ENCODE results near the gene DMXL1.
"Not testable (repeated sequence)": the region's sequence is repeated elsewhere in the genome, so short reads cannot be mapped to it uniquely, and the experiment has no call there.

The DMXL1 gene

DNA sequence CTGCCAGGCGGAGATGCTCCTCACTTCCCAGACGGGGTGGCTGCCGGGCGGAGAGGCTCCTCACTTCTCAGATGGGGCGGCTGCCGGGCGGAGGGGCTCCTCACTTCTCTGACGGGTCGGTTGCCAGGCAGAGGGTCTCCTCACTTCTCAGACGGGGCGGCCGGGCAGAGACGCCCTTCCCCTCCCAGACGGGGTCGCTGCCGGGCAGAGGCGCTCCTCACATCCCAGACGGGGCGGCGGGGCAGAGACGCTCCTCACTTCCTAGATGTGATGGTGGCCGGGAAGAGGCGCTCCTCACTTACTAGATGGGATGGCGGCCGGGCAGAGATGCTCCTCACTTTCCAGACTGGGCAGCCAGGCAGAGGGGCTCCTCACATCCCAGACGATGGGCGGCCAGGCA is 51.6 kb downstream of the DMXL1 start:
- DNase-seq (ENCODE audit: low read depth in 2 of 2), result not testable (repeated sequence)

- no peak for DNase-seq (ENCODE audit: low read depth in 2 of 2)
Measured at GRCh38 chr5:119123280-119123679, 52.4 kb downstream of the DMXL1 start.

- DNase-seq (ENCODE audit: low read depth in 2 of 2), result no peak
Measured at GRCh38 chr5:119129770-119130169, 58.9 kb downstream of the DMXL1 start.

DNA sequence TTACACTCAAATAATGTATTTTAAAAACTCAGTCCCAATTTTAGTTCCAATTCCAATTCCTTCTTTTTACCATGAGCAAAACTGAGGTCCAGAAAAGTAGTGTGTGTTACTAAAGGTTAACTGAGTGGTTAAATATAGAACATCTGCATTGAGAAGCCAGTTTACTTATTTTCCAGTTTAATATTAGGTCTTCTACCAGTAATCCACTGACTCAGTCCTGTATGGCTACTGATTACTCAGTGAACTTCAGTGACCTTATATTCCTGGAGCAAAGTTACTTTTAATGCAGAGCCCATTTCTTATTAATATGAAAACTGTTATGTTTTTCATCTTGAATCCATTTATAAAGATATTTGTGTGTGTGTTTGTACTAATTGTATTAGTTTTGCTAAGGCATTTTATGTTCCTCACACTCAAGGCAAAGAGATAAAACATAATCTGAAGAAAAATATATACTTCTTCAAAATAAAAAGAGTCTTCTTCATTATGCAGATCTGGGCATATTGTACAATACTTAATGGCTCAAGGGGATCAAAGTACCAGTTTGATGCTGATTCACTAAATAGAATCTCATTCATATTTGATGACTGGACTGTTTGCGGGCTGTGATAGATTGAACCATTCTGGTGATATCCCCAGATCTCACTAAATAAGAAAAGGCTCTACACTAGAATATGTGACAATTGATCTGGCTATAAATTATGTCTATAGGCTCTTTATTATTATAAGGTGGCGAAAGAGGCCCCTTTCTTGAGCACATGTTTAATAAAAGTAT is 60.8 kb downstream of the DMXL1 start:
- no peak for DNase-seq (ENCODE audit: low read depth in 2 of 2)

DNA sequence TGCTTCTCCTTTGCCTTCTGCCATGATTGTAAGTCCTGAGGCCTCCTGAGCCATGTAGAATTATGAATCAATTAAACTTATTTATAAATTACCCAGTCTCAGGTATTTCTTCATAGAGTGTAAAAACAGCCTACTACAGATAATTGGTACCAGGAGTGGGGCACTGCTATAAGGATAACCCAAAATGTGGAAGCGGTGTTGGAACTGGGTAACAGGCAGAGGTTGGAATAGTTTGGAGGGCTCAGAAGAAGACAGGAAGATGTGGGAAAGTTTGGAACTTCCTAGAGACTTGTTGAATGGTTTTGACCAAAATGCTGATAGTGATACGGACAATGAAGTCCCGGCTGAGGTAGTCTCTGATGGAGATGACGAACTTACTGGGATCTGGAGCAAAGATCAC is 64.9 kb downstream of the DMXL1 start:
- DNase-seq (ENCODE audit: low read depth in 2 of 2), result not testable (repeated sequence)

DNA sequence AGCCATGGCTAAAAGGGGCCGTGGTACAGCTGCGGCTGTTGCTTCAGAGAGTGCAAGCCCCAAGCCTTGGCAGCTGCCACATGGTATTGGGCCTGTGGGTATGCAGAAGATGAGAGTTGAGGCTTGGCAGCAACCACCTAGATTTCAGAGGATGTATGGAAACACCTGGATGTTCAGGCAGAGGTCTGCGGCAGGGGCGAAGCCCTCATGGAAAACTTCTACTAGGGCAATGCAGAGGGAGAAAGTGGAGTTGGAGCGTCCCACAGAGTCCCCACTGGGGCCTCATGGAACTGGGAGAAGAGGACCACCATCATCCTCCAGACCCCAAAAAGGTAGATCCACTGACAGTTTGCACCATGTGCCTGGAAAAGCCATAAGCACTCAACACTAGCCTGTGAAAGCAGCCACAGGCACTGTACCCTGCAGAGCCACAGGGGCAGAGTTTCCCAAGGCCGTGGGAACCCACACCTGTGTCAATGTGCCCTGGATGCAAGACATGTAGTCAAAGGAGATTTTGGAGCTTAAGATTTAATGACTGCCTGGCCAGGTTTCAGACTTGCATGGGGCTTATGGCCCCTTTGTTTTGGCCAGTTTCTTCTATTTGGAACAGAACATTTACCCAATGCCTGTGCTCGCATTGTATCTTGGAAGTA is 65.9 kb downstream of the DMXL1 start:
- no peak for DNase-seq (ENCODE audit: low read depth in 2 of 2)

GRCh38 chr5:119153629-119154028 is 82.7 kb downstream of the DMXL1 start:
- DNase-seq (ENCODE audit: low read depth in 2 of 2), result no peak

DNA sequence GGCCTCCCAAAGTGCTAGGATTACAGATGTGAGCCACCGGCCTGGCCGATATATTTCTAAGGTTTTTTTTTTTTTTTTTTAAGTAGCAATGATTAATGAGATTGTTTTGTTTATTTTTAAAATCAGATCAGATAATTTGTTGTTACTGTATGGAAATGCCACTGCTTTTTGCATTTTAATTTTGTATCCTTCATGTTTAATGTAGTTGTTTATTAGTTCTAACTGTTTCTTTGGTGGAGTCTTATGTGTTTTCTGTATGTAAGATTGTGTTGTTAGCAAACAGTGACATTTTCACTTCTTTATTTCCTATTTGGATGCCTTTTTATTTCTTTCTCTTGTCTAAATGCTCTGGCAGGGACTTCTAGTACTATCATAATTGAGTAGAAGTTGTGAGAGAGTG is 87.3 kb downstream of the DMXL1 start:
- DNase-seq (ENCODE audit: low read depth in 2 of 2), result no peak

DNA sequence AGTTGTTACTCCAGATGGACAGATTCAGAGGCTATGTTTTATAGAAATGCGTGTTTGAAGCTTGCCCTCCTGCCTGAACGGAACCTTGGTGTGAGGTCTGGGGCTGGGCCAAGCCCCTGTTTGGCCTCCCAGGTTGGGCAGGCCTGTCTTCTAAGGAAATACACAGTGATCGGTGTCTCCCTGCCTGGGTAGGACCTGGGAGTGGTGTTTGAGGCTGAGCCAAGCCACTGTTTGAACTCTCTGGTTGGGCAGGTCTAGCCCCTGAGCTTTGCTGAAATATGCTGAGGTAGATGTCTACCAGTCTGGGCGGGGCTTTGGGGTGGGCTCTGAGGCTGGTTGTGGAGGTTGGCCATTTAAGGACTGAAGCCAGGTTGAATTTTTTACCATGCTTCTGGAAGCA is 90.5 kb downstream of the DMXL1 start:
- DNase-seq (ENCODE audit: low read depth in 2 of 2), result no peak

GRCh38 chr5:119166026-119166425 is 95.1 kb downstream of the DMXL1 start:
- no peak for DNase-seq (ENCODE audit: low read depth in 2 of 2)

DNA sequence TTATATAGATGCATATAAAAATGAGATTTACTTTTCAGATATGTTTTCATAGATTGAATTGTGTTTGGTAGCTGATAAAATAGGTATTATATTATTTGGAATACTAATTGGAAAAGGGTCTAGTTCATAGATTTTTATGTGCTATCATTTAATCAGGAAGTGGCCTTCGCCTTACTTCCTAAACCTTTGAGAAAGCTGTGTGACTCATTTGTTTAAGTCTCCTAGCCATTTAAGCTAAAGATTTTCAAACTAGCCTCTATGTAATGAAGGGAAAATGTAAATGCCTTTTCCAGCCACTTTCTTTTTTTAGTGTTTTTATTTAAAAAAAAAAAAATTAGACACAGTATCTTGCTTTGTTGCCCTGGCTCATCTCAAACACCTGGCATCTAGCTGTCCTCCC is 97.5 kb downstream of the DMXL1 start:
- no peak for DNase-seq (ENCODE audit: low read depth in 2 of 2)

GRCh38 chr5:119171686-119172085 is 100.8 kb downstream of the DMXL1 start:
- DNase-seq (ENCODE audit: low read depth in 2 of 2), result no peak

DNA sequence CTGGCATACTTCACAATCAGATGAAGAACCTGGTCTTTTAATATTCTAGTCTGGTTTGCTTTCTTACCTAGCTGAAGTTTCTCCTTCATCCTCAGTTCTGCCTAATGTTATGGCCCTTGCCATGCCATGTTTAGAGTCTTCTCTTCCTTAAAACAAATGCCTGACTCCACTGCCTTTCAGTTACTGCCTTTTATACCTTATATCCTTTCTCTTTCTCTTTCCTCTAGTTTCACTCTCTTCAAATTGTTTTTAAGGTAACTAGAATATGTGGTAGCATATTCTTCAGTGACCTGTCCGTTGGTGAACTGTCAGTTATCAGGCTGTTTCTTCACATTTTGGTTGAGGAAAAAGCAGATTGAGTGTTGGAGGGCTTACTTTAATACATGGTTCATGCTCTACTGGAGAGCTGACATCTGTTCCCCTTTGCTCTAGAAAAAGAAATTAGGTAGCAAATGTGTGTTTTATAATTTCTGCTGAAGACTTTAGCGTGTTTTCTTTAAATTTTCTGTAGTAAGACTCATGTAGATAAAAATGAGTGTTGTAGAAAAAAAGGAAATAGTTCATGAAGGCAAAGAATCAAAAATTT is 103.8 kb downstream of the DMXL1 start:
- DNase-seq (ENCODE audit: low read depth in 2 of 2), result no peak

- DNase-seq (ENCODE audit: low read depth in 2 of 2), result no peak
Measured at GRCh38 chr5:119176785-119177184, 105.9 kb downstream of the DMXL1 start.

- no peak for DNase-seq (ENCODE audit: low read depth in 2 of 2)
Measured at GRCh38 chr5:119177226-119177625, 106.3 kb downstream of the DMXL1 start.

DNA sequence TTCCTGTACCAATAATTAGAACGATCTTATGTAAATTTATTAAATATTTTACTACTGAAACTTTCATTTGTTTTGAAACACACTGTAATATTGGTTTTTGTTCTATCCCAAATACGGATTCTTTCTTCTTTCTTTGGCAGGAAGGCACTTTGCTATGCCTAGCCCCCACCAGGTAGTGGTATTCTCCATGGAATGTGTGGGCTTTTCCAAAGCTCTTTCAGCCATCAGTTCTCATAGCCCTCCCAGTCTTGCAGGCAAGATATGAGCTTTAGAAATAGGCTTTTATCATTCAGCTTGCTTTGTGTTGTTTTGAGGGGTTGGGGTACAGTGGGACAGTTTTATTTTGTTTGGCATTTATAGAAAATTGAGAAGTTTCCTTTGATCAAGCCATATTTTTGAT is 107.5 kb downstream of the DMXL1 start:
- DNase-seq (ENCODE audit: low read depth in 2 of 2), result no peak

- DNase-seq (ENCODE audit: low read depth in 2 of 2), result no peak
Measured at GRCh38 chr5:119179857-119180641, 109.2 kb downstream of the DMXL1 start.

- not testable (repeated sequence) for DNase-seq (ENCODE audit: low read depth in 2 of 2)
Measured at GRCh38 chr5:119185512-119185911, 114.6 kb downstream of the DMXL1 start.

DNA sequence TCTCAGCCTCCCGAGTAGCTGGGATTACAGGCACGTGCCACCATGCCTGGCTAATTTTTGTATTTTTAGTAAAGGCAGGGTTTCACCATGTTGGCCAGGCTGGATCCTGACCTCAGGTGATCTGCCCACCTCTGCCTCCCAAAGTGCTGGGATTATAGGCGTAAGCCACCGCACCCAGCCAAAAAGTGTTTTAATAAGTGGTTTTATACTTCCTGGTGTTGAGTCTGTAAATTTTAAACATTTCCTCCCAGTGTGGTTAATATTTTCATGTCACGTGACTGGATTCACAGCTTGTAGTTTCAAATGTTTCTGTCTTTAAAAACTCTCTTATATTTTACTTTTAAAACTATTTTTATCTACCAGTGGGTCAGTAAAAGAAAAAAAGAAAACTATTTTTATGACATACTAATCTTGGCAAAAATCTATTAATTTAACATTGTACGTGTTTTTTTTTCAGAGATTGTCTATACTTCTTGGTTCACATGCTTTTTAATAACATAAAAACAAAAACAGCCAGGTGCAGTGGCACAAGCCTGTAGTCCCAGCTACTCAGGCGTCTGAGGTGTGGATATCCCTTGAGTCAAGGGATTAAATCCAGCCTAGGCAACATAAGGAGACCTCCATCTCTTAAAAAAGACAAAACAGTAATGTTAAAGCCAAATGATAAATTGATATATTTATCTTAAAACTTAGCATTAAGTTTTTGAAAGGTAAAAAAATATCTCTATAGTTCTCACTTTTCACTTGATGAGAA is 117.1 kb downstream of the DMXL1 start:
- DNase-seq (ENCODE audit: low read depth in 2 of 2), result no peak

DNA sequence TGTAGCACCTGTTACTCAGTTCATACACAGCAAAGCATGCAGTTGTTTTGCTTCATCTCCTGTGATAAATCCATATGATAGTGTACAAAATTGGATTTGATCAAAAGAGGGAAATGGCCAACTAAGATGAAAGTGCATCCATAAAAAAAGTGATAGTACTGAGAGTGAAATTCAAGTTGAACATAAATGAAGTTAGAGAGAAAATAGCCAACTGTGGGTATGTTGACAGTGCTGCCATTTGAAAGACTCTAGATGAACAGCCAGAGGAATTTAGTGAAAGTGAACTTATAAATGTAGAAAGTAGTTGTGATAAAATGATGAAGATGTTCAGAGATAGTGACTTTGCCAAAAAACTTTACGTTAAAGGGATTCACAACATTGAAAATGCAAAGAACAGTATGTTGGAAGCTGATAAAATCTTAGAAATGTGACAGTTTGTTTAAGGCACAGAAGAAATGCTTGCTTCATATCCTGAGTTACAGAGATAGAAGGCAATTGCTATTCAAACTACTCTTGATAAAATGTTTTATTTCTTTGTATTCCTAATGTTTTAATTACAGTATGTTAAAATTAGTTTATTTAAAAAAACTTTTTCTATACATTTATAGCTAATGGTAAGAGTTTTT is 119.7 kb downstream of the DMXL1 start:
- DNase-seq (ENCODE audit: low read depth in 2 of 2), result no peak

- no peak for DNase-seq (ENCODE audit: low read depth in 2 of 2)
Measured at GRCh38 chr5:119191944-119192343, 121.1 kb downstream of the DMXL1 start.
